ENCODE measurements around the gene DLEC1.

Gene DLEC1

DNA sequence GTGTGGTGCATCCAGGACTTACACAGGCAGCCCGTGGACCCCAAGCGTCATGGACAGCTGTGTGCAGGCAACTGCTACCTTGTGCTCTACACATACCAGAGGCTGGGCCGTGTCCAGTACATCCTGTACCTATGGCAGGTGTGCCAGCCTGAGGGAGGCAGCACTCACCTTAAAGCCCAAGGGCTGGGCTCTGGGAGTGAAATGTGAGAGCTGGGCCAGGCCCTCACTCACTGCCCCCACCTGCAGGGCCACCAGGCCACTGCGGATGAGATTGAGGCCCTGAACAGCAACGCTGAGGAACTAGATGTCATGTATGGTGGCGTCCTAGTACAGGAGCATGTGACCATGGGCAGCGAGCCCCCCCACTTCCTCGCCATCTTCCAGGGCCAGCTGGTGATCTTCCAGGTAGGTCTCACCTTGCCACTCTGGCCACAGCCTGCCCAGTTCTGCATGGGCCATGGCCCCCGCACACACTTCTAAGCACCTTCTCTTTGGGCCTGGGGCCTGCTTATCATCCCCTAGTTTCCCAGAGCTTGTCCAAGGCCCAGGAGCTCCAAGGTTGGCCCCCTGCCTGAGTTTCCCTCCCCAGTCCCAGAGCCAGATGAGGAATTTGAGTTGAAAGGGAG is 37.4 kb upstream of the DLEC1 start:
- DNase-seq: no peak

DNA sequence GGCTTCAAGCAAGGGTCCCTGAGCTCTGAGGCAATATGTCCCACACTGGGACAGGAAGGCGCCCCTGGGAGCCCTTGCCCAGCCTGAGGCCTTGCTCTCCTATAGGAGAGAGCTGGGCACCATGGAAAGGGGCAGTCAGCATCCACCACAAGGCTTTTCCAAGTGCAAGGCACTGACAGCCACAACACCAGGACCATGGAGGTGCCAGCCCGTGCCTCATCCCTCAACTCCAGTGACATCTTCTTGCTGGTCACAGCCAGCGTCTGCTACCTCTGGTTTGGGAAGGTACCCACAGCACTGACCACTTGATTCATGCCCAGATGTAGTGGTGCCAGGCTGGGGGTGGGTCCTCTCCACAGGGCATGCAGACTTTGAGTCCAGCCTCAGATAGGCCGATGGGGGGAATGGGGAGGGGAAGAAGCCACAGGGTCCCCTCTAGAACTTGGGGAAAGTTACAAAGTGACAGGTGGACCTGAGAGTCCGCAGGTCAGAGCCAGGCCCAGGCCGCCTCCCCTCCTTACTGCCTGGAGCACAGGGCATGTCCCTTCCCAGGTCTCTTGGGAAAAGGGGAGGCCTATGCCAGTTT is 36.6 kb upstream of the DLEC1 start:
- no peak for DNase-seq

DNA sequence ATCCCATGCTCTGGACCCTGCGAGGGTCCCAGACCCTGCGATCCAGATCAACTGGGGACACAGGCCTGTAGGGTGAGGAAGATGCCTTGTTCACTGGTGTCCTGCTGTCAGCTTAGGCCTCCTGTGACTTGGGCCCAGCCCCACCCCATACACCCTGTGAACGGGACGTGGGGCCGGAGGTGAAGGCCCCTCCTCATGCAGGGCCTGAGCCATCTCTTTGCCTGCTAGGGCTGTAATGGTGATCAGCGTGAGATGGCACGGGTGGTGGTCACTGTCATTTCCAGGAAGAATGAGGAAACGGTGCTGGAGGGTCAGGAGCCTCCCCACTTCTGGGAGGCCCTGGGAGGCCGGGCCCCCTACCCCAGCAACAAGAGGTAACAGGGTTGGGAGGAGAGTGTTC is 36.1 kb upstream of the DLEC1 start:
- no peak for DNase-seq

DNA sequence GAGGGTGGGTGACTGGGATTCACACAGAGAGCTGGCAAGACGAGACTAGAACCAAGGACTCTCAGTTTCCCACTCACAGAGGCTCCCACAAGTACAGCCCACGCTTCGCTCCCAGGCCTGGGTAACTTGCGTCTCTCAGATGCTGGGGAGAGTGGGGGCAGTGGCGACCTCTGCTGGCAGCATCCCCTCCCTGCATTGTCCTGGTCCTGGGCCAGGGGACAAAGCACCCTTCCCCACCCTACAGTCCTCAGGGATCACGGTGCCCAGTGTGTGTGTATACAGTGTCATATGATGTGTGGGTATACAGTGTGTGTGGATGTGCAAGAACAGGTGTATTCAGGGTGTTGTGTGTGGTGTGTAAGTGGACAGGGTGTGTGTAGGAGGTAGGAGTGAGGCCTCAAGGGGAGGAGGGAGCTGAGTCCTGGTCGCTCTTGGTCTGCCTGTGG is 35.6 kb upstream of the DLEC1 start:
- DNase-seq: peak; percentile 45

DNA sequence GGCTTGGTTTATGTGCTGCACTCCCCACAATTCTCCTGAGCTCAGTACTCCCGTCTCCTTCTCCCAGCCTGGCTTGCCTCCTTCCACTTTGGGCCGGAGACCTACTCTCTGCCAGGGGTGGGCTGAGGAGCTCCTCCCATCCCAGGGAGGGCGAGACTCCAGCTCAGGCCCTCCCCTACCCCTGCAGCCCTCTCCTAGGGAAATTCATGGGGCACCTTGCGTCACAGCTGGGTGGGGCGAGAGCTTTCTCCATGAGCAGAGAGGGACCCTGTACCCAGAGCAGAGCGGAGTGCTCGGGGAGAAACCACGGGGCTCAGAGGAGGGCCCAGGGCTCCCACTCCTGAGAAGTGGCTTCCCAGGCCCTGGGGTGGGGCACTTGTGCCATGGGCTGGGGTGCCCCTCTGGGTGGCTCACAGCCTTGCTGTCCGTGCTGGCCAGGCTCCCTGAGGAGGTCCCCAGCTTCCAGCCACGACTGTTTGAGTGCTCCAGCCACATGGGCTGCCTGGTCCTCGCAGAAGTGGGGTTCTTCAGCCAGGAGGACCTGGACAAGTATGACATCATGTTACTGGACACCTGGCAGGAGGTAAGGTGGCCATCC is 35.1 kb upstream of the DLEC1 start:
- DNase-seq: no peak

GRCh38 chr3:38004415-38005075 is 34.5 kb upstream of the DLEC1 start:
- peak; percentile 57 for DNase-seq

DNA sequence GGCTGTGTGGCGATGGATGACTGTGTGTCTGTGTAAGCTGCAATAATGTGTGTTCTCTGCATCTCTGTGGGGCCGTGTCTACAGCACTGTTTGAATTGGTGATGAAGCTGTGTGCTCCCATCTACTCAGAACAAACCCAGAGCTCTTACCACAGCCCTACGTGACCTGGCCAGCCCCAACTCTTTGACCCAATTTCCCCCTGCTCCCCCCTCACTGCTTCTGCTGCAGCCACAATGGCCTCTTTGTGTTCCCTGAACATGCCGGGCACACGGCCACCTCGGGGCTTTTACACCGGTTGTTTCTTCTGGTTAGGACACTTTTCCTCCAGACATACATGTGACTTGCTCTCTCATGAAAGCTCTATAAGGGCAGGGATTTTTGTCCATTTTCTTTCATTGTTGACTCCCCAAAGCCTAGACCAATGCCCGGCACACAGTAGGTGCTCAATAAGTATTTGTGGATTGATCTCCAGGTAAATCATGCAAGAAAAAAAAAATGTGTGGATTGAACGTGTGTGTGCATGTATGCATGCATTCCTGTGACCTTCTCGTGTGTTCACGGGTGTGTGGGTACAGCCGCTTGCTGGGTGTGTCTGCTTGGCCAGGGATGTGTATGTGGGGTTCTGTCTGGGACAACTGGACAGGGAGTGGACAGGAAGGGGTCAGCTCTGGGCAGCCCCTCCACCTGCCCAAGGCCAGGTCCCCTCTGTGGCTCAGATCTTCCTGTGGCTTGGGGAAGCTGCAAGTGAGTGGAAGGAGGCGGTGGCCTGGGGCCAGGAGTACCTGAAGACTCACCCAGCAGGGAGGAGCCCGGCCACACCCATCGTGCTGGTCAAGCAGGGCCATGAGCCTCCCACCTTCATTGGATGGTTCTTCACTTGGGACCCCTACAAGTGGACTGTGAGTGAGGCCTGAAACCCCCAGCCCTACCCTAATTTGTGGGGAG is 33.7 kb upstream of the DLEC1 start:
- no peak for DNase-seq

DNA sequence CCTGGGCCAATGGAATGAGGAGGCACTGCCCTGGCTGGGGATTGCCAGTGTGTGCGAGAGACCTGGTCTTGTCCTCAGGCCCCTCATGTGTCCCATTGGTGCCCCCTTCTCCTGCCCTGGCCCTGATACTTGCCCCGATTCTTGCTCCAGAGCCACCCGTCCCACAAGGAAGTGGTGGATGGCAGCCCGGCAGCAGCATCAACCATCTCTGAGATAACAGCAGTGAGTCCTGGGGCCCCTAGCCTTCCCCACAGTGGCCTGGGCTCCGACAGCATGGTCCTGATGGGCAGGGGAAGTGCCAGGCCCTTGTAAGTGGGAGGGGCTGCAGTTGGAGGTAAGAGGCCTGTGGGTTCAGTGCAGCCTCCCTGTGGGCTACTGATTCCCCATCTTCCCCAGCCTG is 33.0 kb upstream of the DLEC1 start:
- DNase-seq: no peak

GRCh38 chr3:38006445-38006995 is 32.5 kb upstream of the DLEC1 start:
- DNase-seq: no peak

- no peak for DNase-seq
These were observed 31.3 kb upstream of the DLEC1 start for GRCh38 chr3:38007754-38008090.

GRCh38 chr3:38008191-38008701 is 30.8 kb upstream of the DLEC1 start:
- no peak for DNase-seq

DNA sequence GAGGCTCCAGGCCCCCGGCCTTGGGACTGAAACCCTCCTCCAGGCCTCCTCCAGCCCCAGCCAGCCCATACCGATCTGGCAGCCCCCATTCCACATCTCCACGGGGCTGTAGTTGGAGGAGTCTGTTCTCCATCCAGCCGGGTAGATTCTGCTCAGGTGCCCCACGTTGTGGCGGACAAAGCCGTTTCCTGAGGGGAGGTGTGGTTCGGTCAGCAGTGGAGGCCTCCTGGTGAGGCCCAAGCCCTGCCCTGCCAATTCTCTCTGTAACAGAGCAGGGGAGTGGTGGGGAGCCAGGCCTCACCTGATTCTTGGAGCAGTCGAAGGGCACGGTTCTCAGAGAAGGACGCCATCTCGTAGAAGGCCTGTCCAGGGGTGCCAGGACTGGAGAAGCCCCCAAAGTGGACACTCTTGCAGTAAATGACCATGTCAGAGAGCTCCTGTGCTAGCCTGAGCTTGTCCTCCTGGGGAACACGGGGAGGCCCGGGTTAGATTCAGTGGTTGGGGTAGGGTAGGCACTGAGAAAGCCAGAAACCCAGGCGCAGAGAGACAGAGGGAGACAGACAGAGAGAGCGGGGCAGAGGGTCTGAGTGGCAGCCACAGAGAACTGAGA is 29.9 kb upstream of the DLEC1 start:
- DNase-seq: no peak

- DNase-seq: no peak
These were observed 29.0 kb upstream of the DLEC1 start for GRCh38 chr3:38009807-38010591.

DNA sequence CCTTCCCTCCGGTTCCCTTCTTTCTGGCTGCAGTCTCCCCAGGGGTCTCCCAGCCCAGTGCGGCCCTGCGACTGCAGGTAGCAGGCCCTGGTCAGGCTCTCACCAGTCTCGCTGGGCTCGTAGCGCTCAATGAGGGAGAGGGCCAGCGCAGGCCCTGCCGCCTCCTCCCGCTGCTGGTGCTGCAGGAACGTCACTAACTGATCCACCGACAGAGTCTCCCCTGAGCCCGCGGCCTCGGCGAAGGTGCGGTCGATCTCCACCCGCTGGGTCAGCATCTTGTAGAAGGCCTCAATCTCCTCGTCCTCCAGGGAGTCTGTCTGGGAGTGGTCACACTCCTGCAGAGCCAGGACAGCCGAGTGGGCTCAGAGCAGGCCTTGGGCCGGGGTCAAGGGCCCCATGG is 27.9 kb upstream of the DLEC1 start:
- DNase-seq: no peak

GRCh38 chr3:38015485-38015884 is 23.5 kb upstream of the DLEC1 start:
- no peak for DNase-seq

DNA sequence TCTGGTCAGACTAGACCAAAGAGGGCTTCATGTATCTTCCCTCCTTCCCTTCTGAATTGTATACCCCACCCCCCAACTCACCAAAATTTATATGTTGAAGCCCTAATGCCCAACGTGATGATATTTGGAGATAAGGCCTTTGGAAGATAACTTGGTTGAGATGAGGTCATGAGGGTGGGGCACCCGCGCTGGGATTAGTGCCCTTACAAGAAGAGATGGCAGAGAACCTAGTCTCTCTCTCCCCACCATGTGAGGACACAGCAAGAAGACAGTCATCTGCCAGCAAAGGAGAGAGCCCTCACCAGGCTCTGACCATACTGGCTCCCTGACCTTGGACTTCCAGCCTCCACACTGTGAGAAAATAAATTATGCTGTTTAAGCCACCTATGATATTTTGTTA is 23.0 kb upstream of the DLEC1 start:
- DNase-seq: no peak

DNA sequence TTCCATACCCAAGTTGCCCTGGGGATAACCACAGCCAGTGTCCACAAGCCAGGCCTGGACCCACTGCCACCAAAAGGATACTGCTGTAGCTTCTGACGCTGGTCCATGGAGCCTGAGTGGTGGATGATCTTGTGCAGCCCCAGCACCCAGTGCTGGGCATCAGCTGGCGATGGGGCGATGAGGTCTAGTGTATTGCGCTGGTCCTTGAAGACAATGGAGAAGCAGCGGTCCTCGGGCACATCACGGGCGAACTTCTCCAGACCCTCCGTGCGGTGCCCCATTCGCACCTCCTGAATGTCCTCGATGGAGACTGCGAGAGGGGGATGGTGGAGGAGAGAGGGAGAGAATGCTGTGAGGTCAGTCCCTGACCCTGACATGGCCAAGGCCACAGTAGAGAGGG is 22.6 kb upstream of the DLEC1 start:
- DNase-seq: no peak

GRCh38 chr3:38016847-38017444 is 22.1 kb upstream of the DLEC1 start:
- DNase-seq: no peak

DNA sequence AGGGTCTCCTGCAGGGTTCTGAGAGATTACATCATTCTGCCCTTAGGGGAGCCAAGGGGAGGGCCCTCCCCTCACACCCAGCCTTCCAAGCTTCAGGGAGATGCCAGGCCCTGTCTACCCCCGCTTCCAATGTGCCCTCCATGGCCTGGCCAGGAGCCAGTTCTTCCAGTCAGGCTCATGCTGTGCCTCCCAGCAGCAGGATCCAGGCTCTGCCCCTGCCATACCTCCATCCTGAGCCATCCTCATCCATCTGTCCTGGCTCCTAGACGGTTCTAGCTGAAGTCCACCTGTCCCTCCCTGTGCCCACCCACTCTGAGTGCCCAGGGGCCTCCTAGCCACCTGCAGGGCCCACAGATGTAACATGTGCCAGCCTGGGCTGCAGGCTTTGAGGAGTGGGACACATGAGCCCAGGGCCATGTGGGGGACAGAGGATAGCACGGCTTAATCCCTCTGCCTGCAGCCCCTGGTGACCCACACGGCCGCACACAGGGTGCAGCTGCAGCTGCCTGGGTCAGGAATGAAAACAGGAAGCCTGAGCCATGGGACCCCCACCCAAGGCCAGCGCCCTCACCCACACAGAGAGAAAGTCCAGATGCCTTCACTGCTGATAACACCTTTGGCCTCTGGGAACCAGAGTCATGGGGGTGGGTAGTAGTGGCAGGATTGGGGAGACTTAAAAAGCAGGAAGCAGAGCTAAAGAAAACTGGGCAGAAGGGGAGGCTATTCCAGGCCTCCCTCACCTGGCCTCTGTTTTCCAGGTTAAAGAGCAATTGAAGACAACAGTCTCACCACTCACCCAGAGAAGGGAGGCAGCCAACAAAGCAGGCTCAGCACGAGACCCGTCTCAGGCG is 21.3 kb upstream of the DLEC1 start:
- no peak for DNase-seq

All from activated T-cell treated with anti-CD3 and anti-CD28 coated beads for 4 hours (primary cell).